Keratinocyte (primary cell): ENCODE results near the gene KDELR1. TPM values are rescaled to one million over a fixed set of nuclear protein-coding genes. Genes with fewer than 3 reads are reported as not detected.

Experiments
- DNase-seq: peaks from one replicate; pipeline ENCODE4 v3.0.0-alpha.2; 2011; ENCODE audit warnings: low read depth, missing footprints, low spot score
- FAIRE-seq: peaks from 2 replicates; lab custom pipeline; 2011; peaks lifted over from hg19 to GRCh38; lab: Jason Lieb, UNC
- H2AFZ ChIP-seq: 2 replicates; pipeline ENCODE4 v1.6.0; 2012; ENCODE audit warnings: low read length, control low read depth, inconsistent platforms; ENCODE audit not compliant: control insufficient read depth
- H3K27ac ChIP-seq: 2 replicates; pipeline ENCODE4 v1.5.1; 2011; ENCODE audit warnings: low read length; ENCODE audit not compliant: control insufficient read depth, insufficient read depth
- H3K27me3 ChIP-seq: 3 replicates; pipeline ENCODE4 v1.6.0; 2011; ENCODE audit warnings: low read length; ENCODE audit not compliant: control insufficient read depth, insufficient read depth; ENCODE audit errors: extremely low read depth
- H3K36me3 ChIP-seq, 2 experiments: 2 replicates in 1 of 2; 3 replicates in 1 of 2; pipeline ENCODE4 v1.5.1; 2011; ENCODE audit warnings: low read length in 2 of 2, mild to moderate bottlenecking in 1 of 2; ENCODE audit not compliant: control insufficient read depth in 2 of 2, insufficient read depth in 2 of 2; ENCODE audit errors: extremely low read depth in 1 of 2
- H3K4me1 ChIP-seq: 3 replicates; pipeline ENCODE4 v1.5.1; 2011; ENCODE audit warnings: low read length; ENCODE audit not compliant: control insufficient read depth, insufficient read depth; ENCODE audit errors: extremely low read depth
- H3K4me2 ChIP-seq: 3 replicates; pipeline ENCODE4 v1.6.0; 2011; ENCODE audit warnings: low read depth, low read length; ENCODE audit not compliant: control insufficient read depth, insufficient read depth; ENCODE audit errors: extremely low read depth
- H3K4me3 ChIP-seq, 3 experiments: fragments of 200-600 bp in 1 of 3; sonication (generic) in 1 of 3; 2 replicates in 2 of 3; 3 replicates in 1 of 3; pipeline ENCODE4 v1.5.1; 2011 to 2016; ENCODE audit warnings: low read length in 3 of 3, mild to moderate bottlenecking in 3 of 3, control low read depth in 2 of 3, inconsistent platforms in 1 of 3, low read depth in 1 of 3, mixed read lengths in 1 of 3, mixed run types in 1 of 3, moderate library complexity in 1 of 3; ENCODE audit not compliant: control insufficient read depth in 2 of 3, insufficient read depth in 2 of 3; ENCODE audit errors: extremely low read depth in 1 of 3
- H3K79me2 ChIP-seq: 2 replicates; pipeline ENCODE4 v1.6.0; 2012; ENCODE audit warnings: low read length; ENCODE audit not compliant: control insufficient read depth, insufficient read depth
- H3K9ac ChIP-seq: 3 replicates; pipeline ENCODE4 v1.6.0; 2011; ENCODE audit warnings: low read length; ENCODE audit not compliant: control insufficient read depth, insufficient read depth; ENCODE audit errors: extremely low read depth
- H3K9me1 ChIP-seq: 3 replicates; pipeline ENCODE4 v1.6.0; 2011; ENCODE audit warnings: low read length; ENCODE audit not compliant: control insufficient read depth, insufficient read depth; ENCODE audit errors: extremely low read depth
- H3K9me3 ChIP-seq: 2 replicates; pipeline ENCODE4 v1.5.1; 2012; ENCODE audit warnings: low read depth, low read length; ENCODE audit not compliant: control insufficient read depth
- H4K20me1 ChIP-seq: 3 replicates; pipeline ENCODE4 v1.6.0; 2011; ENCODE audit warnings: low read length; ENCODE audit not compliant: control insufficient read depth, insufficient read depth; ENCODE audit errors: extremely low read depth
- CTCF ChIP-seq, 3 experiments: IDR thresholded peaks in 1 of 3; conservative IDR thresholded peaks in 1 of 3; optimal IDR thresholded peaks in 1 of 3; 2 replicates in 2 of 3; 3 replicates in 1 of 3; pipeline versions ENCODE3 to v1.5.1; 2011; ENCODE audit warnings: low read length in 3 of 3, mild to moderate bottlenecking in 3 of 3, moderate library complexity in 2 of 3, control low read depth in 1 of 3, inconsistent platforms in 1 of 3; ENCODE audit not compliant: insufficient read depth in 2 of 3; ENCODE audit errors: extremely low read depth in 1 of 3
- EZH2 ChIP-seq: IDR thresholded peaks from one replicate; pipeline ENCODE4 v1.6.1; 2012; ENCODE audit warnings: inconsistent platforms, mild to moderate bottlenecking, low read length, moderate library complexity
- dilution Hi-C: fragments of 300-500 bp; cut with MboI; formaldehyde crosslinking; loops from one replicate; pipeline ENCODE4 v1.7.0; 2020; ENCODE audit warnings: low sequenced_read_pairs; ENCODE audit not compliant: extremely low pct_ligation_motif_present
- polyA plus RNA-seq, 5 experiments: library from polyadenylated mRNA; depleted of rRNA in 3 of 5; stranded (reverse) in 3 of 5; stranded (forward) in 1 of 5; unstranded in 1 of 5; fragments of >200 nt; gene quantifications; 1 replicate in 1 of 5; 2 replicates in 3 of 5; 3 replicates in 1 of 5; pipeline versions ENCODE4 v1.2.1 to v1.2.3, GENCODE V29; 2011 to 2012; ENCODE audit warnings: missing spikeins in 2 of 5, low read depth in 1 of 5, low replicate concordance in 1 of 5

Gene KDELR1
- polyA plus RNA-seq, 1 donor (not counting 4 experiments of a cell fraction or from before 2014, with no cell fraction given) = 105 TPM

- Histone ChIP-seq H4K20me1 (no peaks in the 10 kb centered on the region), H3K4me1 (peaks cover 8% of the 10 kb centered on the region), H3K79me2 (no peaks in the 10 kb centered on the region), H3K9me3 (no peaks in the 10 kb centered on the region), H3K4me3 (no peak overlapping the region), H2AFZ (no peak overlapping the region), H3K27ac (no peak overlapping the region), H3K9ac (no peak overlapping the region), H3K9me1 (no peaks in the 10 kb centered on the region), H3K4me2 (no peak overlapping the region), H3K36me3 (no peaks in the 10 kb centered on the region), H3K27me3 (no peaks in the 10 kb centered on the region)
- DNase-seq (no peak), FAIRE-seq (no peak)
- TF ChIP-seq CTCF (optimal IDR thresholded peaks at IDR 0.05 in 1 of 3, IDR thresholded peaks at IDR 0.05 in 1 of 3, conservative IDR thresholded peaks at IDR 0.05 in 1 of 3; ENCODE audit: extremely low read depth in 1 of 3, insufficient read depth in 2 of 3, low read length in 3 of 3) = no peak
- TF ChIP-seq EZH2 = no peak
- dilution Hi-C loops = no loop called here
Observed at GRCh38 chr19:48415395-48415794, 24.0 kb upstream of the KDELR1 start.

- H3K9ac ChIP-seq = no peak overlapping the region
- H3K27me3 ChIP-seq = no peaks in the 10 kb centered on the region
- no peak for FAIRE-seq
- no peak overlapping the region for H3K27ac ChIP-seq
- H3K36me3 ChIP-seq = no peaks in the 10 kb centered on the region
- peaks cover 8% of the 10 kb centered on the region for H3K4me1 ChIP-seq
- no peaks in the 10 kb centered on the region for H3K9me1 ChIP-seq
- no peaks in the 10 kb centered on the region for H3K79me2 ChIP-seq
- no peaks in the 10 kb centered on the region for H4K20me1 ChIP-seq
- dilution Hi-C loops = no loop called here
- TF ChIP-seq EZH2 (no peak), CTCF (optimal IDR thresholded peaks at IDR 0.05 in 1 of 3, IDR thresholded peaks at IDR 0.05 in 1 of 3, conservative IDR thresholded peaks at IDR 0.05 in 1 of 3; ENCODE audit: extremely low read depth in 1 of 3, insufficient read depth in 2 of 3, low read length in 3 of 3) (no peak)
- no peak for DNase-seq
- peak overlapping the region; percentile 64 for H3K4me2 ChIP-seq
- no peak overlapping the region for H3K4me3 ChIP-seq
- no peak overlapping the region for H2AFZ ChIP-seq
- H3K9me3 ChIP-seq = no peaks in the 10 kb centered on the region
Observed at GRCh38 chr19:48413879-48414587, 22.7 kb upstream of the KDELR1 start.
